Measurements from ENCODE around the gene XRN2. TPM values are rescaled to one million over a fixed set of nuclear protein-coding genes. Genes with fewer than 3 reads are reported as not detected.

XRN2 gene
- total and polyA plus RNA-seq, 2 of the 13 experiments (the other 11 are each of a cell fraction or from before 2014, with no cell fraction given) = 90.3 to 171 TPM

DNA sequence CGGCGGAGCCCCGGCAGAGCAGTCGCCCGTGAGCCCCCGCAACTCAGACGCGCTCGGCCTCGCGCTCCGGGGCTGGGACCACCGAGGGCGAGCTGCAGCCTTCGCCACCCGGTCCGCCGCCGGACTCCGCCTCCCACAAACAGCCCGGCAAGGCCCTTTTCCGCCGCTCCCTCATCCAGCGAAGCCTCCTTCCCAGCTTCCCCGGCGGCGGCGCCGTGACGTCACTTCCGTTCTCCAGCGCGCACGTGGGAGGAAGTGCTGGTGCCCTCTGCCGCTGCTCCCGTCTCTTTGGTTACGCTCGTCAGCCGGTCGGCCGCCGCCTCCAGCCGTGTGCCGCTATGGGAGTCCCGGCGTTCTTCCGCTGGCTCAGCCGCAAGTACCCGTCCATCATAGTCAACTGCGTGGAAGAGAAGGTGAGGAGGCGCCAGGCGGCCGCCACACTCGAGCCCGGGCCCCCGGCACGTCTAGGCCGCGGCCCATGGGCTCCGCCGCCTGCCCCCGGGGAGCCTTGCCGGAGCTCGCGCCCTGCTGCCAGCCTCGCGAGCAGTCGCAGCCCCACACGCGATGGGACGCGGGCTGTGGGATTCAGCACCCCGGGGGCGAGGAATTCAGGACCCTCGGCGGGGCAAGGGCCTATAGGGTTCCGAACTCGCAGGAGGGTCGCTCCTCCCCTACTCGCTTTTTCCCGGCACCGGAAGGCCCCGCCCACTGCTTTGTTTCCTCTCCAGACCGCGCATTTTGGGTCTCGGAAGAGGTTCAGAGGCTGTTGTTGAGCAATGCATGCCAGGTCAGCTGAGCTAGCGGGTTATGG, at the start of gene XRN2 (continued):
- TF ChIP-seq CCDC6 (CRISPR knock-in tag; IDR thresholded peaks at IDR 0.05) (peak; percentile 98), FOXK2 (IDR thresholded peaks at IDR 0.05) (no peak; the same call in 1 of the 2 replicates), ZMYM4 (CRISPR knock-in tag; IDR thresholded peaks at IDR 0.05) (peak; percentile 92), SCMH1 (CRISPR knock-in tag; IDR thresholded peaks at IDR 0.05; ENCODE audit: borderline replicate concordance) (no peak), SIN3A (IDR thresholded peaks at IDR 0.05; ENCODE audit: borderline replicate concordance, low read depth, low read length) (peak; percentile 98), ZNF549 (CRISPR knock-in tag; IDR thresholded peaks at IDR 0.05) (no peak; the same call in 1 of the 2 replicates), TAF15 (IDR thresholded peaks at IDR 0.05; ENCODE audit: low read depth, low read length, poor library complexity, severe bottlenecking) (peak; percentile 91), SOX5 (CRISPR knock-in tag; IDR thresholded peaks at IDR 0.05; ENCODE audit: borderline replicate concordance) (peak; percentile 91), MATR3 (CRISPR knock-in tag; IDR thresholded peaks at IDR 0.05) (no peak), SRSF9 (IDR thresholded peaks at IDR 0.05; ENCODE audit: borderline replicate concordance, insufficient read depth, low read depth, low read length, poor library complexity, severe bottlenecking) (no peak), CREM (IDR thresholded peaks at IDR 0.05) (peak; percentile 94), CREM (CRISPR knock-in tag; IDR thresholded peaks at IDR 0.05) (peak; percentile 89), JUNB (CRISPR knock-in tag; IDR thresholded peaks at IDR 0.05; ENCODE audit: borderline replicate concordance) (peak; percentile 62; the same call in 1 of the 2 replicates)
- TF ChIP-seq, protein P1, sequence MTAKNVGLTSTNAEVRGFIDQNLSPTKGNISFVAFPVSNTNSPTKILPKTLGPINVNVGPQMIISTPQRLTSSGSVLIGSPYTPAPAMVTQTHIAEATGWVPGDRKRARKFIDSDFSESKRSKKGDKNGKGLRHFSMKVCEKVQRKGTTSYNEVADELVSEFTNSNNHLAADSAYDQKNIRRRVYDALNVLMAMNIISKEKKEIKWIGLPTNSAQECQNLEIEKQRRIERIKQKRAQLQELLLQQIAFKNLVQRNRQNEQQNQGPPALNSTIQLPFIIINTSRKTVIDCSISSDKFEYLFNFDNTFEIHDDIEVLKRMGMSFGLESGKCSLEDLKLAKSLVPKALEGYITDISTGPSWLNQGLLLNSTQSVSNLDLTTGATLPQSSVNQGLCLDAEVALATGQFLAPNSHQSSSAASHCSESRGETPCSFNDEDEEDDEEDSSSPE (CRISPR knock-in tag; IDR thresholded peaks at IDR 0.05) = peak; percentile 95
- TF ChIP-seq, protein P2, sequence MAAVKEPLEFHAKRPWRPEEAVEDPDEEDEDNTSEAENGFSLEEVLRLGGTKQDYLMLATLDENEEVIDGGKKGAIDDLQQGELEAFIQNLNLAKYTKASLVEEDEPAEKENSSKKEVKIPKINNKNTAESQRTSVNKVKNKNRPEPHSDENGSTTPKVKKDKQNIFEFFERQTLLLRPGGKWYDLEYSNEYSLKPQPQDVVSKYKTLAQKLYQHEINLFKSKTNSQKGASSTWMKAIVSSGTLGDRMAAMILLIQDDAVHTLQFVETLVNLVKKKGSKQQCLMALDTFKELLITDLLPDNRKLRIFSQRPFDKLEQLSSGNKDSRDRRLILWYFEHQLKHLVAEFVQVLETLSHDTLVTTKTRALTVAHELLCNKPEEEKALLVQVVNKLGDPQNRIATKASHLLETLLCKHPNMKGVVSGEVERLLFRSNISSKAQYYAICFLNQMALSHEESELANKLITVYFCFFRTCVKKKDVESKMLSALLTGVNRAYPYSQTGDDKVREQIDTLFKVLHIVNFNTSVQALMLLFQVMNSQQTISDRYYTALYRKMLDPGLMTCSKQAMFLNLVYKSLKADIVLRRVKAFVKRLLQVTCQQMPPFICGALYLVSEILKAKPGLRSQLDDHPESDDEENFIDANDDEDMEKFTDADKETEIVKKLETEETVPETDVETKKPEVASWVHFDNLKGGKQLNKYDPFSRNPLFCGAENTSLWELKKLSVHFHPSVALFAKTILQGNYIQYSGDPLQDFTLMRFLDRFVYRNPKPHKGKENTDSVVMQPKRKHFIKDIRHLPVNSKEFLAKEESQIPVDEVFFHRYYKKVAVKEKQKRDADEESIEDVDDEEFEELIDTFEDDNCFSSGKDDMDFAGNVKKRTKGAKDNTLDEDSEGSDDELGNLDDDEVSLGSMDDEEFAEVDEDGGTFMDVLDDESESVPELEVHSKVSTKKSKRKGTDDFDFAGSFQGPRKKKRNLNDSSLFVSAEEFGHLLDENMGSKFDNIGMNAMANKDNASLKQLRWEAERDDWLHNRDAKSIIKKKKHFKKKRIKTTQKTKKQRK (IDR thresholded peaks at IDR 0.05; ENCODE audit: low read length) = no peak
- TF ChIP-seq, protein P3, sequence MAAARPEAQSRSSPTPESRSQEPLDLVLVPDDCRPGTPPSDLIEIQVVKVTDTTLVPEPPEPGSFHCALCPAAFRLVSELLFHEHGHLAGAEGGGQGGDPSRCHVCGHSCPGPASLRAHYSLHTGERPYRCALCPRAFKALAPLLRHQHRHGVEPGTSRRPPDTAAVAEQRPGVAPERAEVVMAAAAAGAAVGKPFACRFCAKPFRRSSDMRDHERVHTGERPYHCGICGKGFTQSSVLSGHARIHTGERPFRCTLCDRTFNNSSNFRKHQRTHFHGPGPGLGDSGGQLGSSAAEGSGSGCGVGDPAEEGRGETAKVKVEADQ (CRISPR knock-in tag; IDR thresholded peaks at IDR 0.05; ENCODE audit: borderline replicate concordance) = 0 out of 2 replicates have a peak, but pooled peaks have one; percentile 34
- TF ChIP-seq, protein P4, sequence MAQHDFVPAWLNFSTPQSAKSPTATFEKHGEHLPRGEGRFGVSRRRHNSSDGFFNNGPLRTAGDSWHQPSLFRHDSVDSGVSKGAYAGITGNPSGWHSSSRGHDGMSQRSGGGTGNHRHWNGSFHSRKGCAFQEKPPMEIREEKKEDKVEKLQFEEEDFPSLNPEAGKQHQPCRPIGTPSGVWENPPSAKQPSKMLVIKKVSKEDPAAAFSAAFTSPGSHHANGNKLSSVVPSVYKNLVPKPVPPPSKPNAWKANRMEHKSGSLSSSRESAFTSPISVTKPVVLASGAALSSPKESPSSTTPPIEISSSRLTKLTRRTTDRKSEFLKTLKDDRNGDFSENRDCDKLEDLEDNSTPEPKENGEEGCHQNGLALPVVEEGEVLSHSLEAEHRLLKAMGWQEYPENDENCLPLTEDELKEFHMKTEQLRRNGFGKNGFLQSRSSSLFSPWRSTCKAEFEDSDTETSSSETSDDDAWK (CRISPR knock-in tag; IDR thresholded peaks at IDR 0.05) = no peak
- TF ChIP-seq, protein P5, sequence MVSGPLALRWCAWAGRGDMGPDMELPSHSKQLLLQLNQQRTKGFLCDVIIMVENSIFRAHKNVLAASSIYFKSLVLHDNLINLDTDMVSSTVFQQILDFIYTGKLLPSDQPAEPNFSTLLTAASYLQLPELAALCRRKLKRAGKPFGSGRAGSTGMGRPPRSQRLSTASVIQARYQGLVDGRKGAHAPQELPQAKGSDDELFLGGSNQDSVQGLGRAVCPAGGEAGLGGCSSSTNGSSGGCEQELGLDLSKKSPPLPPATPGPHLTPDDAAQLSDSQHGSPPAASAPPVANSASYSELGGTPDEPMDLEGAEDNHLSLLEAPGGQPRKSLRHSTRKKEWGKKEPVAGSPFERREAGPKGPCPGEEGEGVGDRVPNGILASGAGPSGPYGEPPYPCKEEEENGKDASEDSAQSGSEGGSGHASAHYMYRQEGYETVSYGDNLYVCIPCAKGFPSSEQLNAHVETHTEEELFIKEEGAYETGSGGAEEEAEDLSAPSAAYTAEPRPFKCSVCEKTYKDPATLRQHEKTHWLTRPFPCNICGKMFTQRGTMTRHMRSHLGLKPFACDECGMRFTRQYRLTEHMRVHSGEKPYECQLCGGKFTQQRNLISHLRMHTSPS (CRISPR knock-in tag; IDR thresholded peaks at IDR 0.05; ENCODE audit: low read depth) = peak; percentile 72
- TF ChIP-seq, protein P6, sequence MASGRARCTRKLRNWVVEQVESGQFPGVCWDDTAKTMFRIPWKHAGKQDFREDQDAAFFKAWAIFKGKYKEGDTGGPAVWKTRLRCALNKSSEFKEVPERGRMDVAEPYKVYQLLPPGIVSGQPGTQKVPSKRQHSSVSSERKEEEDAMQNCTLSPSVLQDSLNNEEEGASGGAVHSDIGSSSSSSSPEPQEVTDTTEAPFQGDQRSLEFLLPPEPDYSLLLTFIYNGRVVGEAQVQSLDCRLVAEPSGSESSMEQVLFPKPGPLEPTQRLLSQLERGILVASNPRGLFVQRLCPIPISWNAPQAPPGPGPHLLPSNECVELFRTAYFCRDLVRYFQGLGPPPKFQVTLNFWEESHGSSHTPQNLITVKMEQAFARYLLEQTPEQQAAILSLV (CRISPR knock-in tag; IDR thresholded peaks at IDR 0.05; ENCODE audit: borderline replicate concordance) = peak; percentile 99; the same call in 1 of the 2 replicates

Measured in HepG2 (cell line).